HepG2 (cell line): ENCODE data around the gene ZNF385B. TPM values are rescaled to one million over a fixed set of nuclear protein-coding genes. Genes with fewer than 3 reads are reported as not detected.

Experiments
- ATAC-seq: fragments of 200-7000 bp; cut with Tn5 transposase; 3 replicates; pipeline ENCODE4 v1.9.1; 2020; ENCODE audit warnings: mild to moderate bottlenecking, moderate library complexity
- BruUV-seq: library from RNA; stranded (reverse); fragments of 400-500 nt; replicated peaks from 2 replicates; lab custom pipeline; 2021; lab: Mats Ljungman, UMichigan
- CTCF ChIA-PET: fragments of 300-600 bp; formaldehyde crosslinking; extraction: SDS; loops from one replicate; lab custom pipeline; 2021; ENCODE audit warnings: low total read pairs, inconsistent platforms, low intra/inter-chr PET ratio; lab: Yijun Ruan, JAX
- POLR2A ChIA-PET: fragments of 350-600 bp; sonication (Branson Sonifier 250); formaldehyde crosslinking; loops from one replicate; lab custom pipeline; 2020; ENCODE audit warnings: antibody characterized with exemption, inconsistent platforms; lab: Yijun Ruan, JAX
- DNase-seq: peaks from one replicate; pipeline ENCODE4 v3.0.0-alpha.2; 2015; ENCODE audit warnings: low spot score
- FAIRE-seq: peaks from 3 replicates; lab custom pipeline; 2011; peaks lifted over from hg19 to GRCh38; lab: Jason Lieb, UNC
- H2AFZ ChIP-seq: one replicate; pipeline ENCODE4 v1.6.1; 2011; ENCODE audit warnings: low read length, inconsistent platforms
- H3K27ac ChIP-seq: fragments of 300-600 bp; 3 replicates; pipeline ENCODE4 v1.8.0; 2011; ENCODE audit warnings: mixed run types, mild to moderate bottlenecking, mixed read lengths, low read length, inconsistent platforms; ENCODE audit not compliant: insufficient read depth; ENCODE audit errors: extremely low read length
- H3K27me3 ChIP-seq, 2 experiments: fragments of 200-600 bp in 1 of 2; 2 replicates in 1 of 2; 3 replicates in 1 of 2; pipeline versions ENCODE4 v1.6.0 to v1.8.0; 2011; ENCODE audit warnings: low read length in 2 of 2, mild to moderate bottlenecking in 2 of 2, moderate library complexity in 2 of 2, inconsistent platforms in 1 of 2; ENCODE audit not compliant: insufficient read depth in 2 of 2, control insufficient read depth in 1 of 2
- H3K36me3 ChIP-seq, 2 experiments: fragments of 200-600 bp in 1 of 2; replicated peaks in 1 of 2; 2 replicates in 1 of 2; 3 replicates in 1 of 2; pipeline versions ENCODE4 v1.5.1 to v1.8.0; 2011; ENCODE audit warnings: low read length in 2 of 2, inconsistent platforms in 1 of 2; ENCODE audit not compliant: insufficient read depth in 2 of 2, control insufficient read depth in 1 of 2
- H3K4me1 ChIP-seq: 2 replicates; pipeline ENCODE4 v1.5.1; 2012; ENCODE audit warnings: low read length, inconsistent platforms; ENCODE audit not compliant: insufficient read depth
- H3K4me2 ChIP-seq: 2 replicates; pipeline ENCODE4 v1.6.0; 2011; ENCODE audit warnings: low read depth, low read length, inconsistent platforms
- H3K4me3 ChIP-seq, 3 experiments: fragments of 200-600 bp in 1 of 3; sonication (generic), shearing (Covaris generic) in 1 of 3; replicated peaks in 1 of 3; 2 replicates each; pipeline ENCODE4 v1.5.1; 2011 to 2016; ENCODE audit warnings: low read length in 3 of 3, inconsistent platforms in 2 of 3, low read depth in 2 of 3, mild to moderate bottlenecking in 2 of 3, control low read depth in 1 of 3, mixed read lengths in 1 of 3; ENCODE audit not compliant: insufficient read depth in 1 of 3
- H3K79me2 ChIP-seq: one replicate; pipeline ENCODE4 v1.6.1; 2011; ENCODE audit warnings: low read length, inconsistent platforms; ENCODE audit not compliant: insufficient read depth
- H3K9ac ChIP-seq: 2 replicates; pipeline ENCODE4 v1.6.0; 2011; ENCODE audit warnings: mild to moderate bottlenecking, low read depth, low read length, inconsistent platforms; ENCODE audit not compliant: insufficient read depth
- H3K9me3 ChIP-seq: 2 replicates; pipeline ENCODE4 v1.5.1; 2012; ENCODE audit warnings: mild to moderate bottlenecking, low read length
- H4K20me1 ChIP-seq: 2 replicates; pipeline ENCODE4 v1.6.0; 2011; ENCODE audit warnings: inconsistent platforms, mild to moderate bottlenecking, low read length, moderate library complexity; ENCODE audit not compliant: insufficient read depth
- CBX5 ChIP-seq: sonication (generic); formaldehyde crosslinking; IDR thresholded peaks from 2 replicates; pipeline ENCODE4 v1.4.0; 2020; ENCODE audit warnings: missing genetic modification reagents, borderline replicate concordance
- ETV5 ChIP-seq: IDR thresholded peaks from 2 replicates; pipeline ENCODE4 v1.6.1; 2018; ENCODE audit warnings: missing biosample characterization, missing genetic modification reagents, inconsistent platforms, borderline replicate concordance
- HIVEP1 ChIP-seq: sonication (generic); formaldehyde crosslinking; IDR thresholded peaks from 2 replicates; pipeline ENCODE4 v1.4.0; 2020; ENCODE audit warnings: mild to moderate bottlenecking, missing genetic modification reagents
- HNF4G ChIP-seq, 2 experiments: sonication (generic) in 1 of 2; formaldehyde crosslinking in 1 of 2; IDR thresholded peaks; 2 replicates each; pipeline versions ENCODE4 v1.4.0 to v1.6.1; 2011 to 2020; ENCODE audit warnings: borderline replicate concordance in 2 of 2, low read depth in 2 of 2, mild to moderate bottlenecking in 2 of 2, low read length in 1 of 2, missing genetic modification reagents in 1 of 2, moderate library complexity in 1 of 2
- PAX8 ChIP-seq: sonication (generic); formaldehyde crosslinking; IDR thresholded peaks from 2 replicates; pipeline ENCODE4 v1.8.0; 2022; ENCODE audit warnings: mild to moderate bottlenecking, missing genetic modification reagents, borderline replicate concordance
- SOX5 ChIP-seq: IDR thresholded peaks from 2 replicates; pipeline ENCODE4 v1.6.1; 2016; ENCODE audit warnings: borderline replicate concordance
- SP5 ChIP-seq: IDR thresholded peaks from 2 replicates; pipeline ENCODE4 v1.6.1; 2016; ENCODE audit warnings: low read depth, borderline replicate concordance
- TGIF2 ChIP-seq: IDR thresholded peaks from 2 replicates; pipeline ENCODE4 v1.6.1; 2016; ENCODE audit warnings: control low read depth, missing compliant biosample characterization
- THYN1 ChIP-seq: sonication (generic); formaldehyde crosslinking; IDR thresholded peaks from 2 replicates; pipeline ENCODE4 v1.8.1; 2023; ENCODE audit warnings: low read depth, mild to moderate bottlenecking, moderate library complexity, missing genetic modification reagents, borderline replicate concordance
- ZNF333 ChIP-seq: sonication (generic); formaldehyde crosslinking; IDR thresholded peaks from 2 replicates; pipeline ENCODE4 v1.4.0; 2020; ENCODE audit warnings: mild to moderate bottlenecking, missing genetic modification reagents, borderline replicate concordance
- ZNF713 ChIP-seq: sonication (generic); formaldehyde crosslinking; IDR thresholded peaks from 2 replicates; pipeline ENCODE4 v1.4.0; 2020; ENCODE audit warnings: mild to moderate bottlenecking, missing genetic modification reagents
- ZNF724P ChIP-seq: sonication (generic); formaldehyde crosslinking; IDR thresholded peaks from 2 replicates; pipeline ENCODE4 v1.8.0; 2022; ENCODE audit warnings: missing genetic modification reagents, borderline replicate concordance
- ZNF746 ChIP-seq: sonication (generic); formaldehyde crosslinking; IDR thresholded peaks from 2 replicates; pipeline ENCODE4 v1.8.0; 2022; ENCODE audit warnings: mild to moderate bottlenecking, missing genetic modification reagents
- ZNF761 ChIP-seq: sonication (generic); formaldehyde crosslinking; conservative IDR thresholded peaks from 2 replicates; pipeline ENCODE4 v1.4.0; 2020; ENCODE audit warnings: mild to moderate bottlenecking, missing genetic modification reagents
- ZNF780A ChIP-seq: sonication (generic); formaldehyde crosslinking; IDR thresholded peaks from 2 replicates; pipeline ENCODE4 v1.8.0; 2022; ENCODE audit warnings: mild to moderate bottlenecking, missing genetic modification reagents, moderate library complexity
- WGBS: methylation state at CpG from one replicate; pipeline ENCODE4 v1.1.6; 2017; ENCODE audit warnings: low lambda C conversion rate; 5-methylcytosine and 5-hydroxymethylcytosine counted together
- in situ Hi-C: cut with HindIII; loops from 2 replicates; pipeline ENCODE4 v1.10.0; 2017; ENCODE audit warnings: low pct_unique_long_range_greater_than_20kb; ENCODE audit not compliant: extremely low pct_ligation_motif_present
- intact Hi-C: fragments of 100-400 bp; cut with micrococcal nuclease; formaldehyde crosslinking; loops from one replicate; pipeline ENCODE4 v1.10.0; 2022; ENCODE audit not compliant: unreplicated experiment
- polyA plus RNA-seq, 8 experiments: library from polyadenylated mRNA; depleted of rRNA in 3 of 8; stranded (reverse) in 7 of 8; unstranded in 1 of 8; fragments of >200 nt; fragmentation: Illumina TruSeq in 4 of 8; extraction: Trizol in 4 of 8; gene quantifications; 2 replicates each; pipeline versions ENCODE4 v1.2.1 to v1.2.3, GENCODE V29; 2011 to 2016; ENCODE audit warnings: low read depth in 4 of 8, missing spikeins in 1 of 8, mixed read lengths in 1 of 8; ENCODE audit not compliant: insufficient read depth in 1 of 8
- total RNA-seq, 5 experiments: library from RNA; depleted of rRNA; stranded (reverse); fragments of >200 nt; fragmentation: Illumina TruSeq; extraction: Trizol; gene quantifications; 2 replicates each; pipeline ENCODE4 v1.2.3, GENCODE V29; 2016; ENCODE audit warnings: low read depth in 1 of 5

The ZNF385B gene
- total and polyA plus RNA-seq, 2 of the 13 experiments (the other 11 are each of a cell fraction or from before 2014, with no cell fraction given): 3.3 to 6.7 TPM

- ATAC-seq: no peak
- H2AFZ ChIP-seq: no peak overlapping the region
- H3K4me3 ChIP-seq: no peak overlapping the region
- no peaks in the 10 kb centered on the region for H3K36me3 ChIP-seq
- peak; percentile 6 for DNase-seq
- H4K20me1 ChIP-seq: no peaks in the 10 kb centered on the region
- BruUV-seq: no TSS peak
- FAIRE-seq: no peak
- 21% methylated on average over 4 of the region's 4 CpGs for WGBS
- POLR2A ChIA-PET: no interaction called here
- H3K4me2 ChIP-seq: no peak overlapping the region
- TF ChIP-seq HNF4G (IDR thresholded peaks at IDR 0.05; ENCODE audit: borderline replicate concordance, low read depth, low read length): no peak
- no peak for TF ChIP-seq HNF4G (CRISPR knock-in tag; IDR thresholded peaks at IDR 0.05; ENCODE audit: borderline replicate concordance, low read depth)
- TF ChIP-seq ETV5 (CRISPR knock-in tag): no peak
- TF ChIP-seq ZNF780A (CRISPR knock-in tag): no peak
- no peak for TF ChIP-seq SP5 (CRISPR knock-in tag)
- H3K27ac ChIP-seq: no peak overlapping the region
- no peaks in the 10 kb centered on the region for H3K9me3 ChIP-seq
- in situ Hi-C loops (no loop called here), intact Hi-C loops (no loop called here)
- H3K9ac ChIP-seq: no peak overlapping the region
- no peaks in the 10 kb centered on the region for H3K4me1 ChIP-seq
- CTCF ChIA-PET: no interaction called here
- peaks cover 0 to 7% of the 10 kb centered on the region in 2 experiments; a peak in 2 of 5 replicates for H3K27me3 ChIP-seq
- H3K79me2 ChIP-seq: no peaks in the 10 kb centered on the region
Measured at GRCh38 chr2:179711375-179711774, 150.0 kb downstream of the ZNF385B start.

GRCh38 chr2:179703702-179704101, 157.7 kb downstream of the ZNF385B start:
- Histone ChIP-seq H3K27ac (no peak overlapping the region), H4K20me1 (no peaks in the 10 kb centered on the region), H2AFZ (no peak overlapping the region), H3K4me3 (no peak overlapping the region), H3K4me2 (no peak overlapping the region), H3K36me3 (no peaks in the 10 kb centered on the region), H3K27me3 (peaks cover 0 to 2% of the 10 kb centered on the region in 2 experiments; a peak in 1 of 5 replicates), H3K79me2 (no peaks in the 10 kb centered on the region), H3K9ac (no peak overlapping the region), H3K9me3 (no peaks in the 10 kb centered on the region), H3K4me1 (peaks cover 10% of the 10 kb centered on the region)
- in situ Hi-C loops (no loop called here), intact Hi-C loops (no loop called here)
- POLR2A ChIA-PET: no interaction called here
- no TSS peak for BruUV-seq
- CTCF ChIA-PET: no interaction called here
- WGBS: 0% methylated on average over 1 of the region's 1 CpG
- ATAC-seq: no peak
- DNase-seq: no peak
- FAIRE-seq: no peak
- TF ChIP-seq ZNF333 (CRISPR knock-in tag) (no peak), SOX5 (CRISPR knock-in tag) (no peak), PAX8 (no peak), ZNF724P (no peak), THYN1 (CRISPR knock-in tag) (no peak), ZNF746 (CRISPR knock-in tag) (no peak), HIVEP1 (CRISPR knock-in tag) (no peak), ZNF713 (CRISPR knock-in tag) (no peak), TGIF2 (no peak), CBX5 (no peak), ZNF761 (CRISPR knock-in tag) (no peak)
